OCI-LY7 (cell line): ENCODE measurements around the gene ENO1.
"Not testable (repeated sequence)": the region's sequence is repeated elsewhere in the genome, so short reads cannot be mapped to it uniquely, and the experiment has no call there.

Experiments used
- CTCF ChIP-seq: fragments of 200-600 bp; sonication (generic); conservative IDR thresholded peaks from 2 replicates; pipeline ENCODE4 v1.5.1; 2014; ENCODE audit warnings: mild to moderate bottlenecking, antibody characterized with exemption, low read length, moderate library complexity, mixed read lengths
- EZH2phosphoT487 ChIP-seq: fragments of 200-600 bp; sonication (generic); IDR thresholded peaks from 2 replicates; pipeline ENCODE4 v1.6.1; 2018; ENCODE audit warnings: low read depth, borderline replicate concordance, mild to moderate bottlenecking, mixed run types, antibody characterized with exemption, low read length, moderate library complexity, mixed read lengths

DNA sequence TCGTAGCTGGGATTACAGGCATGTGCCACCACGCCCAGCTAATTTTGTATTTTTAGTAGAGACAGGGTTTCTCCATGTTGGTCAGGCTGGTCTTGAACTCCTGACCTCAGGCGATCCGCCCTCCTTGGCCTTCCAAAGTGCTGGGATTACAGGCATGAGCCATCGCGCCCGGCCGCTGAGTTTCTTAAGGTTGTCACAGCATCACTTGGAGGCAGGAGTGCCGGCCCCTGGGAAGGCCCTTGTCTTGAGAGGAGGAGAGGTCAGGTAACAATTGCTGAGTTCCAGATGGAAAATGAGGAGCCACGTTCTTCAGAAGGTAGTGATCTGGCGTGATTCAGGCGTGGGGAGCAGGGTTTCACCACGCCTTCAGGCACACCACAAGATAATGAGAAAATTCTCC lies 5.6 kb upstream of the ENO1 start:
- TF ChIP-seq CTCF, EZH2phosphoT487: not testable (repeated sequence)
